ENCODE measurements around the gene REM2. TPM values are rescaled to one million over a fixed set of nuclear protein-coding genes. Genes with fewer than 3 reads are reported as not detected.

Gene REM2
- total RNA-seq, 1 donor from 2014 or later: 1.4 TPM

DNA sequence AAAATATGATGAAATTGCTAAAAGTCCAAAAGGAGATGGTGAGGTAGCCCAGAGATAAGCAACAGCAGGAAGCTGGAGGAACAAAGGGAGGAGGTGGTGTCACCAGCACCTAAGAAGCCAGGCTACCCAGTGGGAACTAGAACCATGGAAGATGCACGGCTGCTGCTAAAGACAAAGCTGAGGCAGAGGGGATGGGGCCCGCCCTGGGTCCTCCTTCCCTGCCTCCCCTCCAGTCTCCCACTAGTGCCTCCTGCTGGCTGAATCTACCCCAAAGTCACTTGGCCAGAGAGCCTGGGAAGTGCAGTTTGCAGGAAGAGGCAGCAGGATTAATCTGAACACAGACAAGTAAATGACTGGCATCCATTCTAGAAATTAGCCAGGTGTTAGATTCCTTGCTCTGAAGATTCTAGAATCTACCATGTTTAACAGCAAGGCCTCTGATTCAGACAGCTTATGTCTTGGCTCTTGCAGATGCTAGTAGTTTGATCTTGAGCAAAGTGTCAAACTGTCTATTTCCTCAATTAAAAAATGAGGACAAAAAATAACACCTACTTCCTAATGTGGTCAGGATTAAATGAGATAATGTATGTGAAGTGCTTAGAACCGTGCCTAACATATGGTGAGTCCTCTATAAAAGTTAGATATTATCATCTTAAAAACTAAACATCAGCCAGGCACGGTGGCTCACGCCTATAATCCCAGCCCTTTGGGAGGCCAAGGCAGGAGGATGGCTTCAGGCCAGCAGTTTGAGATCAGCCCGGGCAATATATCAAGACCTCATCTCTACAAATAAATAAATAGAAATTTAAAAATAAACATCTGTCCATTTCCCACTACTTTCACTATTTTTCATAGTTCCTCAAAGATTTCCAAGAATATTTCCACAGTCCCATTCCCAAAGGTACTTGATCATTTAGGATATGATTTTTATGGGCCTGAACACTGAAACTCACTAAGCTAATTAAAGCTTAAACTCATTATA is 17.3 kb upstream of the REM2 start:
- Mint-ChIP-seq H3K27ac (no peak overlapping the region), H3K36me3 (ENCODE audit: low read depth) (no peaks in the 10 kb centered on the region), H3K9me3 (no peaks in the 10 kb centered on the region), H3K4me3 (no peak overlapping the region), H3K4me1 (peaks cover 11% of the 10 kb centered on the region), H3K27me3 (no peaks in the 10 kb centered on the region)
- ChIA-PET POLR2A (interaction anchor here (0.6 kb wide), 1 partner anchor 37 kb away, joined by 3 read pairs; no protein-coding TSS in a partner anchor), CTCF (interaction anchor here (1.1 to 1.4 kb wide), 2 partner anchors 11 to 295 kb away, joined by 3 to 5 read pairs; no protein-coding TSS in a partner anchor)
- TF ChIP-seq, protein P1, sequence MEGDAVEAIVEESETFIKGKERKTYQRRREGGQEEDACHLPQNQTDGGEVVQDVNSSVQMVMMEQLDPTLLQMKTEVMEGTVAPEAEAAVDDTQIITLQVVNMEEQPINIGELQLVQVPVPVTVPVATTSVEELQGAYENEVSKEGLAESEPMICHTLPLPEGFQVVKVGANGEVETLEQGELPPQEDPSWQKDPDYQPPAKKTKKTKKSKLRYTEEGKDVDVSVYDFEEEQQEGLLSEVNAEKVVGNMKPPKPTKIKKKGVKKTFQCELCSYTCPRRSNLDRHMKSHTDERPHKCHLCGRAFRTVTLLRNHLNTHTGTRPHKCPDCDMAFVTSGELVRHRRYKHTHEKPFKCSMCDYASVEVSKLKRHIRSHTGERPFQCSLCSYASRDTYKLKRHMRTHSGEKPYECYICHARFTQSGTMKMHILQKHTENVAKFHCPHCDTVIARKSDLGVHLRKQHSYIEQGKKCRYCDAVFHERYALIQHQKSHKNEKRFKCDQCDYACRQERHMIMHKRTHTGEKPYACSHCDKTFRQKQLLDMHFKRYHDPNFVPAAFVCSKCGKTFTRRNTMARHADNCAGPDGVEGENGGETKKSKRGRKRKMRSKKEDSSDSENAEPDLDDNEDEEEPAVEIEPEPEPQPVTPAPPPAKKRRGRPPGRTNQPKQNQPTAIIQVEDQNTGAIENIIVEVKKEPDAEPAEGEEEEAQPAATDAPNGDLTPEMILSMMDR (IDR thresholded peaks at IDR 0.05): no peak
- no peak for DNase-seq
- ATAC-seq (ENCODE audit: low read depth): no peak
- intact Hi-C loops (cut with micrococcal nuclease): no loop called here

DNA sequence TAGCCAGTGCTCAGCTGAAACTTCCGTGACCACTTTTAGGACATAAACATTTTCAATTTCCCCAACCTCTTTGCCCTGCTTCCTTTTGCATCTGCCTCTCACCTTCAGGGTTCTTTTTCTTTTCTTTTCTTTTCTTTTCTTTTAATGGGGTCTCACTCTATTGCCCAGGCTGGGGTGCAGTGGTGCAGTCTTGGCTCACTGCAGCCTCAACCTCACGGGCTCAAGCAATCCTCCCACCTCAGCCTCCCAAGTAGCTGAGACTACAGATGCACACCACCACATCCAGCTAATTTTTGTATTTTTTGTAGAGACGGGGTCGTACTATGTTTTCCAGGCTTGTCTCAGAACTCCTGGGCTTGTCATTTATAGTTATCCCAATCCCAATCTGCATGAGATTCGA is 16.1 kb upstream of the REM2 start:
- Mint-ChIP-seq H3K4me3 (no peak overlapping the region), H3K27me3 (no peaks in the 10 kb centered on the region), H3K9me3 (no peaks in the 10 kb centered on the region), H3K4me1 (peaks cover 17% of the 10 kb centered on the region), H3K36me3 (ENCODE audit: low read depth) (peaks cover 2% of the 10 kb centered on the region), H3K27ac (no peak overlapping the region)
- CTCF ChIA-PET: interaction anchor here (0.7 kb wide), 1 partner anchor 160 kb away, joined by 3 read pairs; no protein-coding TSS in a partner anchor
- POLR2A ChIA-PET: no interaction called here
- no peak for ATAC-seq (ENCODE audit: low read depth)
- no peak for DNase-seq
- intact Hi-C loops (cut with micrococcal nuclease): no loop called here
- TF ChIP-seq, protein P1 (IDR thresholded peaks at IDR 0.05): no peak

DNA sequence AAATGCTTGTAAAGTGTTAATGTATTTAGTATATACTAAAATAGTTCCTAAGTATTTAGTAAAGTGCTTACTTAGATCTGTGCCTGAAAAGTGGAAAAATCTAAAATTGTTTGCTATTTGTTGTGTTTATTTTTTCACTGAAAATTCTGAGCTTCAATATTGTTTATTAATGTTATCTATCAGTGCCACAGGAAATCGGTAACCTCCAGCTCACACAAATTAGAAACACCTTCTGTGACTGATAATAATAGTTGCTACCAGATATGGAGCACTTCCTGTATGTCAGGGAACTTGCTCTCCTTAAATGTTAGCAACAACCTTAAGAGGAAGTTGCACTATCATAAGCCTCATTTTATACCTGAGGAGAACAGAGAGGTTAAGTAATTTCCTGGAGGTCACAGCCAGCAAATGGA is 12.2 kb upstream of the REM2 start:
- ChIA-PET CTCF (interaction anchor here (1.4 to 5.1 kb wide), 7 partner anchors 14 to 301 kb away, joined by 4 to 103 read pairs (median 15); partner anchors contain the start of genes AJUBA and REM2), POLR2A (interaction anchor here (0.6 to 4.7 kb wide), 29 partner anchors 9 to 492 kb away, joined by 3 to 140 read pairs (median 6); partner anchors contain the start of genes DAD1, HAUS4, MRPL52 and OXA1L)
- Mint-ChIP-seq H3K36me3 (ENCODE audit: low read depth) (peaks cover 31% of the 10 kb centered on the region), H3K27me3 (no peaks in the 10 kb centered on the region), H3K27ac (peak overlapping the region; percentile 92), H3K9me3 (no peaks in the 10 kb centered on the region), H3K4me1 (peaks cover 33% of the 10 kb centered on the region), H3K4me3 (peak overlapping the region; percentile 86)
- TF ChIP-seq, protein P1 (IDR thresholded peaks at IDR 0.05): no peak
- DNase-seq (no peak), ATAC-seq (ENCODE audit: low read depth) (peak; percentile 42)
- intact Hi-C loops (cut with micrococcal nuclease): loop anchor here (1.0 to 5.0 kb wide), 7 partner anchors 18 to 301 kb away; partner anchors contain the start of genes CDH24, DAD1, MRPL52 and PRMT5

DNA sequence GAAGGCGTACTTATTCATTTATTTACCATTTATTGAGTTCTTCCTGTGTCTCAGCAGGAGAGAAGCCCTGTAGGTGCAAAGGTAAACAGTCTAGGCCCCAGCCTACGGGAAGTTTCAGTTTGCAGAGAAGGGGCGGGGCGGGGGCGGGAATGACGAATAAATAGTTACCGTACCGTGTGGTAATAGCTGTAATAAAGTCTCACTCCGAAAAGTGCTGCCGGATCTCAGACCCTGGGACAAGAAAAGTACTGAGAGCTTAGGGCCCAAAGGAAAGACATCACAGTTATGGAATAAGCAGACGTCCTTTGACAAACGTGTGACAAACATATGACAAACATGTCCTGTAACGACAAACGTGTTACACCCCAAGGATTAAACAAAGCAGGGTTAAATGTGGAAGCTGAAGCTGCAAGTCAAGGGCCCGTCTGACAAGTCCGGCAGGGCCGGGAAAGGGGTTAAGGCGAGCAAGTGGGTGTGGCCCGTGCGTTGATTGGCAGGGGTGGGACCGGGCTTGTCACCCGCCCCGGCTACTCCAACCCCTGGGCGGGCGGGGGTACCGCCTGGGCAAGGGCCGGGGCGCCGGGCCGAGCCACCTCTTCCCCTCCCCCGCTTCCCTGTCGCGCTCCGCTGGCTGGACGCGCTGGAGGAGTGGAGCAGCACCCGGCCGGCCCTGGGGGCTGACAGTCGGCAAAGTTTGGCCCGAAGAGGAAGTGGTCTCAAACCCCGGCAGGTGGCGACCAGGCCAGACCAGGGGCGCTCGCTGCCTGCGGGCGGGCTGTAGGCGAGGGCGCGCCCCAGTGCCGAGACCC is 11.6 kb upstream of the REM2 start, which contains the start of gene LRP10:
Gene LRP10, plus strand, starts transcription at position 517 of the 809 bp plus-strand sequence. CDS start 564 bp downstream, outside the sequence.
- TF ChIP-seq, protein P1 (IDR thresholded peaks at IDR 0.05): no peak
- ChIA-PET POLR2A (interaction anchor here (0.5 to 4.7 kb wide), 33 partner anchors 9 to 493 kb away, joined by 3 to 140 read pairs (median 5); partner anchors contain the start of genes ACIN1, C14orf119, DAD1 and HAUS4), CTCF (interaction anchor here (0.9 to 5.1 kb wide), 13 partner anchors 9 to 304 kb away, joined by 3 to 103 read pairs (median 5); partner anchors contain the start of genes AJUBA and REM2)
- no peaks in the 10 kb centered on the region for H3K27me3 Mint-ChIP-seq
- intact Hi-C loops (cut with micrococcal nuclease): loop anchor here (1.0 to 5.0 kb wide), 11 partner anchors 16 to 301 kb away; partner anchors contain the start of genes CDH24, DAD1, HAUS4 and MRPL52
- no peaks in the 10 kb centered on the region for H3K9me3 Mint-ChIP-seq
- peak within 1 kb of the TSS; percentile 89 for H3K4me3 Mint-ChIP-seq
- ATAC-seq (ENCODE audit: low read depth) (peak; percentile 85), DNase-seq (peak; percentile 81)
- H3K4me1 Mint-ChIP-seq: peaks cover 33% of the 10 kb centered on the region
- H3K27ac Mint-ChIP-seq: peak within 1 kb of the TSS; percentile 92
- H3K36me3 Mint-ChIP-seq (ENCODE audit: low read depth): peaks cover 37% of the 10 kb centered on the region

All from activated B cell treated with CpG ODN at 0.5 μM for 24 hours (primary cell).